CD4-positive, alpha-beta T cell (primary cell): ENCODE measurements around the gene SPATA13. TPM values are rescaled to one million over a fixed set of nuclear protein-coding genes. Genes with fewer than 3 reads are reported as not detected.

Source experiments
- ATAC-seq: fragments of 200-7000 bp; cut with Tn5 transposase; one replicate; pipeline ENCODE4 v1.10.0; 2022; ENCODE audit warnings: mild to moderate bottlenecking; ENCODE audit not compliant: poor library complexity
- CTCF ChIA-PET: fragments of 350-600 bp; sonication (Branson Sonifier 250); formaldehyde crosslinking; loops from one replicate; lab custom pipeline; 2021; ENCODE audit warnings: antibody characterized with exemption, inconsistent platforms; lab: Charles Lee
- POLR2A ChIA-PET: fragments of 350-600 bp; sonication (Branson Sonifier 250); formaldehyde crosslinking; loops from one replicate; lab custom pipeline; 2021; ENCODE audit warnings: antibody characterized with exemption, inconsistent platforms; lab: Charles Lee
- DNase-seq, 14 experiments: peaks; one replicate each; pipeline ENCODE4 v3.0.0-alpha.2; 2013 to 2020; ENCODE audit warnings: mixed read lengths in 2 of 14
- H3K27ac ChIP-seq, 2 donors: one replicate each; pipeline versions ENCODE4 v1.5.1 to v1.7.0; 2013; ENCODE audit warnings: low read length in 2 of 2, low read depth in 1 of 2, mild to moderate bottlenecking in 1 of 2
- H3K27me3 ChIP-seq, 2 experiments: 1 replicate in 1 of 2; 2 replicates in 1 of 2; pipeline versions ENCODE4 v1.6.1 to v1.7.0; 2013; ENCODE audit warnings: low read length in 2 of 2, control low read depth in 1 of 2, mild to moderate bottlenecking in 1 of 2, moderate library complexity in 1 of 2; ENCODE audit not compliant: insufficient read depth in 2 of 2, control insufficient read depth in 1 of 2
- H3K36me3 ChIP-seq: one replicate; pipeline ENCODE4 v1.6.1; 2013; ENCODE audit warnings: low read length, control low read depth; ENCODE audit not compliant: insufficient read depth
- H3K4me1 ChIP-seq: one replicate; pipeline ENCODE4 v1.6.1; 2013; ENCODE audit warnings: low read length, control low read depth; ENCODE audit not compliant: insufficient read depth
- H3K4me3 ChIP-seq: one replicate; pipeline ENCODE4 v1.5.1; 2013; ENCODE audit warnings: mild to moderate bottlenecking, low read length, moderate library complexity
- H3K9me3 ChIP-seq, 2 experiments: 1 replicate in 1 of 2; 2 replicates in 1 of 2; pipeline versions ENCODE4 v1.6.1 to v1.7.0; 2013; ENCODE audit warnings: low read length in 2 of 2, mild to moderate bottlenecking in 2 of 2, control low read depth in 1 of 2, moderate library complexity in 1 of 2; ENCODE audit not compliant: control insufficient read depth in 1 of 2, insufficient read depth in 1 of 2
- H3K27ac Mint-ChIP-seq: one replicate; pipeline ENCODE4 v1.8.0; 2020; ENCODE audit warnings: mixed read lengths
- H3K27me3 Mint-ChIP-seq: one replicate; pipeline ENCODE4 v1.8.0; 2021; ENCODE audit warnings: mixed read lengths
- H3K36me3 Mint-ChIP-seq: one replicate; pipeline ENCODE4 v1.8.0; 2021; ENCODE audit warnings: low read depth, mixed read lengths
- H3K4me1 Mint-ChIP-seq: one replicate; pipeline ENCODE4 v1.8.0; 2021; ENCODE audit warnings: low read depth, mixed read lengths
- H3K4me3 Mint-ChIP-seq: one replicate; pipeline ENCODE4 v1.8.0; 2020; ENCODE audit warnings: mild to moderate bottlenecking, mixed read lengths
- H3K9me3 Mint-ChIP-seq: one replicate; pipeline ENCODE4 v1.8.0; 2020; ENCODE audit warnings: mixed read lengths
- CTCF ChIP-seq: fragments of 200-600 bp; IDR thresholded peaks from one replicate; pipeline ENCODE4 v1.8.0; 2022; ENCODE audit warnings: antibody characterized with exemption, mild to moderate bottlenecking
- intact Hi-C, 2 experiments: fragments of 100-400 bp; cut with DNase I in 1 of 2; cut with micrococcal nuclease in 1 of 2; formaldehyde crosslinking; loops; one replicate each; pipeline versions ENCODE4 v1.15.1 to v1.9.0; 2023 to 2025; cut with DNase I, micrococcal nuclease
- total RNA-seq, 174 experiments: library from RNA in 2 of 174; stranded (reverse) in 2 of 174; gene quantifications; one replicate each; pipeline ENCODE4 v1.2.3 and lab custom pipeline; 2021 to 2026

SPATA13 gene
- total RNA-seq, 2 experiments from 2014 or later: 87.7 to 94.6 TPM

GRCh38 chr13:24159357-24159756 lies 1.2 kb upstream of the SPATA13 start:
- no peaks in the 10 kb centered on the region for H3K36me3 ChIP-seq
- DNase-seq: peak in 1 of 14 experiments; percentile 13
- no peaks in the 10 kb centered on the region for H3K9me3 ChIP-seq
- no peak overlapping the region for H3K4me3 Mint-ChIP-seq
- intact Hi-C loops: no loop called here
- no peaks in the 10 kb centered on the region for H3K36me3 Mint-ChIP-seq
- ChIA-PET CTCF (no interaction called here), POLR2A (no interaction called here)
- peaks cover 18% of the 10 kb centered on the region for H3K4me1 ChIP-seq
- no peak overlapping the region for H3K4me3 ChIP-seq
- H3K4me1 Mint-ChIP-seq: peaks cover 14% of the 10 kb centered on the region
- no peak for TF ChIP-seq CTCF
- ATAC-seq: no peak
- no peaks in the 10 kb centered on the region for H3K9me3 Mint-ChIP-seq
- H3K27ac Mint-ChIP-seq: no peak overlapping the region
- no peaks in the 10 kb centered on the region for H3K27me3 ChIP-seq
- no peak overlapping the region for H3K27ac ChIP-seq
- no peaks in the 10 kb centered on the region for H3K27me3 Mint-ChIP-seq

GRCh38 chr13:24161010-24161775 lies 673 bp downstream of the SPATA13 start:
- H3K27ac Mint-ChIP-seq: no peak overlapping the region
- TF ChIP-seq CTCF: no peak
- H3K36me3 Mint-ChIP-seq: no peaks in the 10 kb centered on the region
- H3K4me3 Mint-ChIP-seq: peak overlapping the region; percentile 90
- H3K4me1 Mint-ChIP-seq: peaks cover 14% of the 10 kb centered on the region
- peak; percentile 45 for ATAC-seq
- peaks cover 18% of the 10 kb centered on the region for H3K4me1 ChIP-seq
- H3K27me3 ChIP-seq: no peaks in the 10 kb centered on the region
- no peaks in the 10 kb centered on the region for H3K36me3 ChIP-seq
- H3K9me3 Mint-ChIP-seq: no peaks in the 10 kb centered on the region
- H3K27ac ChIP-seq: no peak overlapping the region
- ChIA-PET POLR2A (interaction anchor here (0.6 to 1.6 kb wide), 5 partner anchors 9 to 90 kb away, joined by 3 to 7 read pairs (median 4); no protein-coding TSS in a partner anchor), CTCF (no interaction called here)
- H3K27me3 Mint-ChIP-seq: no peaks in the 10 kb centered on the region
- intact Hi-C loops: loop anchor here (2.0 to 5.0 kb wide), 6 partner anchors 56 to 784 kb away; partner anchors contain the start of gene MIPEP (in 1 of the 2)
- H3K4me3 ChIP-seq: peak overlapping the region; percentile 81
- no peaks in the 10 kb centered on the region for H3K9me3 ChIP-seq
- DNase-seq: peak in 13 of 14 experiments; percentile 9 to 60 (median 31)

- POLR2A ChIA-PET: interaction anchor here (1.5 kb wide), 1 partner anchor 42 kb away, joined by 7 read pairs; no protein-coding TSS in a partner anchor
- Histone ChIP-seq H3K4me3 (no peak overlapping the region), H3K36me3 (no peaks in the 10 kb centered on the region), H3K27me3 (no peaks in the 10 kb centered on the region), H3K4me1 (peaks cover 18% of the 10 kb centered on the region), H3K27ac (no peak overlapping the region), H3K9me3 (no peaks in the 10 kb centered on the region)
- TF ChIP-seq CTCF: no peak
- Mint-ChIP-seq H3K36me3 (no peaks in the 10 kb centered on the region), H3K4me1 (peaks cover 14% of the 10 kb centered on the region), H3K9me3 (no peaks in the 10 kb centered on the region), H3K27ac (no peak overlapping the region), H3K27me3 (no peaks in the 10 kb centered on the region), H3K4me3 (peak overlapping the region; percentile 90)
- intact Hi-C loops: loop anchor here (2.0 to 5.0 kb wide), 6 partner anchors 55 to 785 kb away; partner anchors contain the start of gene MIPEP (in 1 of the 2)
- CTCF ChIA-PET: no interaction called here
- ATAC-seq: no peak
- no peak for DNase-seq
These were observed 1.5 kb downstream of the SPATA13 start for GRCh38 chr13:24161980-24162525.
